IMR-90 (cell line): ENCODE measurements around the gene GSK3B. TPM values are rescaled to one million over a fixed set of nuclear protein-coding genes. Genes with fewer than 3 reads are reported as not detected.

Source experiments
- ATAC-seq: fragments of 200-7000 bp; cut with Tn5 transposase; 2 replicates; pipeline ENCODE4 v1.9.1; 2020; ENCODE audit warnings: low read depth, mild to moderate bottlenecking, moderate library complexity
- BruUV-seq: library from RNA; stranded (reverse); fragments of 400-500 nt; replicated peaks from 2 replicates; lab custom pipeline; 2021; lab: Mats Ljungman, UMichigan
- CTCF ChIA-PET: fragments of 300-600 bp; formaldehyde crosslinking; extraction: SDS; loops from one replicate; lab custom pipeline; 2021; ENCODE audit warnings: antibody characterized with exemption; lab: Yijun Ruan, JAX
- POLR2A ChIA-PET: fragments of 300-600 bp; sonication (Branson Sonifier 250); formaldehyde crosslinking; loops from one replicate; lab custom pipeline; 2022; ENCODE audit warnings: antibody characterized with exemption; ENCODE audit not compliant: unreplicated experiment; lab: Charles Lee
- DNase-seq: peaks from one replicate; pipeline ENCODE4 v3.0.0; 2013
- H2AFZ ChIP-seq: replicated peaks from 2 replicates; pipeline ENCODE3; 2013; ENCODE audit warnings: low read length, mild to moderate bottlenecking; ENCODE audit not compliant: poor library complexity
- H2AK5ac ChIP-seq: 2 replicates; pipeline ENCODE4 v1.6.1; 2013; ENCODE audit warnings: low read depth, low read length, inconsistent platforms
- H2AK9ac ChIP-seq: replicated peaks from 2 replicates; pipeline ENCODE3; 2013; ENCODE audit warnings: mild to moderate bottlenecking, low read depth, low read length, moderate library complexity; ENCODE audit not compliant: poor library complexity
- H2BK120ac ChIP-seq: 2 replicates; pipeline ENCODE4 v1.6.1; 2013; ENCODE audit warnings: low read depth, low read length, inconsistent platforms
- H2BK15ac ChIP-seq: 3 replicates; pipeline ENCODE4 v1.6.1; 2013; ENCODE audit warnings: low read depth, low read length, inconsistent platforms
- H2BK20ac ChIP-seq: 2 replicates; pipeline ENCODE4 v1.6.1; 2013; ENCODE audit warnings: low read depth, mild to moderate bottlenecking, inconsistent platforms, low read length, moderate library complexity
- H2BK5ac ChIP-seq: 2 replicates; pipeline ENCODE4 v1.6.1; 2013; ENCODE audit warnings: mild to moderate bottlenecking, low read depth, low read length, inconsistent platforms; ENCODE audit not compliant: poor library complexity, severe bottlenecking
- H3K14ac ChIP-seq: replicated peaks from 2 replicates; pipeline ENCODE4 v1.6.1; 2013; ENCODE audit warnings: low read depth, low read length, inconsistent platforms
- H3K18ac ChIP-seq: 2 replicates; pipeline ENCODE4 v1.6.1; 2013; ENCODE audit warnings: low read depth, low read length, control low read depth
- H3K23ac ChIP-seq: 2 replicates; pipeline ENCODE4 v1.6.1; 2013; ENCODE audit warnings: low read depth, low read length, inconsistent platforms
- H3K27ac ChIP-seq: 2 replicates; pipeline ENCODE4 v1.5.1; 2013; ENCODE audit warnings: mild to moderate bottlenecking, control low read depth, low read length; ENCODE audit not compliant: insufficient read depth
- H3K27me3 ChIP-seq: 2 replicates; pipeline ENCODE4 v1.6.1; 2013; ENCODE audit warnings: low read length; ENCODE audit not compliant: control insufficient read depth, insufficient read depth
- H3K36me3 ChIP-seq: 2 replicates; pipeline ENCODE4 v1.6.1; 2013; ENCODE audit warnings: low read length, mixed read lengths; ENCODE audit not compliant: control insufficient read depth, insufficient read depth
- H3K4ac ChIP-seq: 2 replicates; pipeline ENCODE4 v1.6.1; 2013; ENCODE audit warnings: low read depth, low read length, inconsistent platforms
- H3K4me1 ChIP-seq: 2 replicates; pipeline ENCODE4 v1.6.1; 2013; ENCODE audit warnings: low read length, mixed read lengths; ENCODE audit not compliant: control insufficient read depth, insufficient read depth
- H3K4me2 ChIP-seq: 2 replicates; pipeline ENCODE4 v1.6.1; 2013; ENCODE audit warnings: low read depth, mild to moderate bottlenecking, control low read depth, low read length, moderate library complexity
- H3K4me3 ChIP-seq: 2 replicates; pipeline ENCODE4 v1.5.1; 2013; ENCODE audit warnings: low read depth, mild to moderate bottlenecking, control low read depth, low read length, moderate library complexity; ENCODE audit not compliant: insufficient read depth
- H3K56ac ChIP-seq: 2 replicates; pipeline ENCODE4 v1.6.1; 2013; ENCODE audit warnings: low read length, inconsistent platforms; ENCODE audit not compliant: insufficient read depth; ENCODE audit errors: extremely low read depth
- H3K79me1 ChIP-seq, 2 experiments: 2 replicates each; pipeline ENCODE4 v1.6.1; 2013; ENCODE audit warnings: low read length in 2 of 2, inconsistent platforms in 1 of 2, low read depth in 1 of 2
- H3K9ac ChIP-seq: 2 replicates; pipeline ENCODE4 v1.6.1; 2013; ENCODE audit warnings: low read depth, low read length, control low read depth
- H3K9me1 ChIP-seq: 2 replicates; pipeline ENCODE4 v1.6.1; 2013; ENCODE audit warnings: low read length, inconsistent platforms; ENCODE audit not compliant: insufficient read depth
- H3K9me3 ChIP-seq: 2 replicates; pipeline ENCODE4 v1.6.1; 2013; ENCODE audit warnings: low read length; ENCODE audit not compliant: control insufficient read depth, insufficient read depth
- H4K20me1 ChIP-seq: 2 replicates; pipeline ENCODE4 v1.6.1; 2013; ENCODE audit warnings: low read length, inconsistent platforms; ENCODE audit not compliant: insufficient read depth
- H4K5ac ChIP-seq: 2 replicates; pipeline ENCODE4 v1.6.1; 2013; ENCODE audit warnings: mild to moderate bottlenecking, low read depth, low read length, control low read depth
- H4K8ac ChIP-seq, 2 experiments: 2 replicates each; pipeline ENCODE4 v1.6.1; 2013; ENCODE audit warnings: low read depth in 2 of 2, low read length in 2 of 2, control low read depth in 1 of 2, inconsistent platforms in 1 of 2
- H4K91ac ChIP-seq: 2 replicates; pipeline ENCODE4 v1.6.1; 2013; ENCODE audit warnings: low read depth, low read length, inconsistent platforms; ENCODE audit not compliant: insufficient read depth
- BHLHE40 ChIP-seq: fragments of 150-350 bp; IDR thresholded peaks from 2 replicates; pipeline ENCODE4 v1.6.1; 2016; ENCODE audit warnings: mild to moderate bottlenecking, low read depth, low read length
- CEBPB ChIP-seq: IDR thresholded peaks from 2 replicates; pipeline ENCODE4 v1.6.1; 2012; ENCODE audit warnings: low read depth, low read length, improper control_type of control experiment
- ELK1 ChIP-seq: fragments of 150-350 bp; IDR thresholded peaks from 2 replicates; pipeline ENCODE4 v1.6.1; 2016; ENCODE audit warnings: low read depth, mild to moderate bottlenecking, low read length, moderate library complexity, borderline replicate concordance
- MAZ ChIP-seq: IDR thresholded peaks from 2 replicates; pipeline ENCODE4 v1.6.1; 2012; ENCODE audit warnings: low read depth, mild to moderate bottlenecking, low read length, improper control_type of control experiment, moderate library complexity, borderline replicate concordance
- POLR2A ChIP-seq: IDR thresholded peaks from 2 replicates; pipeline ENCODE4 v1.6.1; 2012; ENCODE audit warnings: mild to moderate bottlenecking, low read depth, low read length
- USF2 ChIP-seq: fragments of 150-350 bp; IDR thresholded peaks from 2 replicates; pipeline ENCODE4 v1.6.1; 2017; ENCODE audit warnings: mild to moderate bottlenecking, antibody characterized with exemption, low read length, low read depth
- WGBS, 2 experiments: methylation state at CpG; one replicate each; pipeline versions ENCODE4 v1.1.5 to v1.1.7; 2013; ENCODE audit warnings: missing lambda C conversion rate in 2 of 2; ENCODE audit not compliant: insufficient read length in 1 of 2; ENCODE audit errors: extremely low coverage in 2 of 2; 5-methylcytosine and 5-hydroxymethylcytosine counted together
- dilution Hi-C: fragments of 300-500 bp; cut with HindIII; formaldehyde crosslinking; loops from one replicate; pipeline ENCODE4 v1.14.3; 2018; ENCODE audit warnings: low sequenced_read_pairs; ENCODE audit not compliant: unreplicated experiment
- in situ Hi-C: fragments of 300-500 bp; cut with MboI; formaldehyde crosslinking; loops from 3 replicates; pipeline ENCODE4 v1.14.3; 2019; ENCODE audit warnings: low sequenced_read_pairs, inconsistent platforms, mixed read lengths
- intact Hi-C: fragments of 100-400 bp; cut with micrococcal nuclease; formaldehyde crosslinking; loops from 2 replicates; pipeline ENCODE4 v1.10.0; 2022
- polyA plus RNA-seq, 3 experiments: library from polyadenylated mRNA; depleted of rRNA; stranded (reverse); fragments of >200 nt; gene quantifications; 2 replicates each; pipeline ENCODE4 v1.2.3, GENCODE V29; 2012; ENCODE audit warnings: low replicate concordance in 1 of 3
- total RNA-seq: library from RNA; depleted of rRNA; stranded (reverse); fragments of >200 nt; gene quantifications from 2 replicates; pipeline ENCODE4 v1.2.3, GENCODE V29; 2012

GSK3B gene
- total and polyA plus RNA-seq, 2 of the 4 experiments (the other 2 are of a cell fraction), result 19.2 to 33.2 TPM

GRCh38 chr3:120111898-120112297 is 17.7 kb upstream of the GSK3B start (continued):
- TF ChIP-seq USF2, result no peak
- no peak for TF ChIP-seq MAZ
- no peak for TF ChIP-seq BHLHE40

GRCh38 chr3:120103276-120103675 is 9.0 kb upstream of the GSK3B start:
- dilution Hi-C loops (no loop called here), intact Hi-C loops (no loop called here), in situ Hi-C loops (no loop called here)
- H2BK20ac ChIP-seq, result no peak overlapping the region
- H4K91ac ChIP-seq, result no peak overlapping the region
- peaks cover 5% of the 10 kb centered on the region for H3K4me1 ChIP-seq
- no peaks in the 10 kb centered on the region for H3K36me3 ChIP-seq
- H4K5ac ChIP-seq, result no peak overlapping the region
- DNase-seq, result no peak
- no CpG with 5 or more reads among the region's 7 CpGs for WGBS, 2 experiments
- ChIA-PET CTCF (no interaction called here), POLR2A (interaction anchor here (0.5 kb wide), 1 partner anchor 8 kb away, joined by 3 read pairs; no protein-coding TSS in a partner anchor)
- BruUV-seq, result no TSS peak
- no peak overlapping the region for H2BK120ac ChIP-seq
- H2AFZ ChIP-seq, result no peak overlapping the region
- ATAC-seq, result no peak
- no peaks in the 10 kb centered on the region for H3K27me3 ChIP-seq
- H3K4me2 ChIP-seq, result no peak overlapping the region
- H3K18ac ChIP-seq, result no peak overlapping the region
- no peaks in the 10 kb centered on the region for H3K9me3 ChIP-seq
- H2BK5ac ChIP-seq, result no peak overlapping the region
- no peak overlapping the region for H4K8ac ChIP-seq
- no peak overlapping the region for H3K14ac ChIP-seq
- H2BK15ac ChIP-seq, result no peak overlapping the region
- H2AK5ac ChIP-seq, result no peak overlapping the region
- peaks cover 15 to 31% of the 10 kb centered on the region in 2 experiments for H3K79me1 ChIP-seq
- H4K20me1 ChIP-seq, result no peaks in the 10 kb centered on the region
- no peak overlapping the region for H3K27ac ChIP-seq
- no peak overlapping the region for H2AK9ac ChIP-seq
- TF ChIP-seq POLR2A (no peak), CEBPB (peak; percentile 77), ELK1 (no peak), BHLHE40 (no peak)
- no peak overlapping the region for H3K23ac ChIP-seq
- no peak overlapping the region for H3K4ac ChIP-seq
- H3K4me3 ChIP-seq, result no peak overlapping the region
- H3K9me1 ChIP-seq, result peaks cover 6% of the 10 kb centered on the region
- H3K56ac ChIP-seq, result no peak overlapping the region
- H3K9ac ChIP-seq, result no peak overlapping the region
